GM19328 (cell line): ENCODE data around the gene NOP58.
"Not testable (repeated sequence)": the region's sequence is repeated elsewhere in the genome, so short reads cannot be mapped to it uniquely, and the experiment has no call there.

Source experiments
- ATAC-seq: cut with Tn5 transposase; IDR thresholded peaks from one replicate; pipeline ENCODE4 v1.9.1; 2021; ENCODE audit warnings: mild to moderate bottlenecking, moderate library complexity; ENCODE audit not compliant: unreplicated experiment

Gene NOP58, protein sequence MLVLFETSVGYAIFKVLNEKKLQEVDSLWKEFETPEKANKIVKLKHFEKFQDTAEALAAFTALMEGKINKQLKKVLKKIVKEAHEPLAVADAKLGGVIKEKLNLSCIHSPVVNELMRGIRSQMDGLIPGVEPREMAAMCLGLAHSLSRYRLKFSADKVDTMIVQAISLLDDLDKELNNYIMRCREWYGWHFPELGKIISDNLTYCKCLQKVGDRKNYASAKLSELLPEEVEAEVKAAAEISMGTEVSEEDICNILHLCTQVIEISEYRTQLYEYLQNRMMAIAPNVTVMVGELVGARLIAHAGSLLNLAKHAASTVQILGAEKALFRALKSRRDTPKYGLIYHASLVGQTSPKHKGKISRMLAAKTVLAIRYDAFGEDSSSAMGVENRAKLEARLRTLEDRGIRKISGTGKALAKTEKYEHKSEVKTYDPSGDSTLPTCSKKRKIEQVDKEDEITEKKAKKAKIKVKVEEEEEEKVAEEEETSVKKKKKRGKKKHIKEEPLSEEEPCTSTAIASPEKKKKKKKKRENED

DNA sequence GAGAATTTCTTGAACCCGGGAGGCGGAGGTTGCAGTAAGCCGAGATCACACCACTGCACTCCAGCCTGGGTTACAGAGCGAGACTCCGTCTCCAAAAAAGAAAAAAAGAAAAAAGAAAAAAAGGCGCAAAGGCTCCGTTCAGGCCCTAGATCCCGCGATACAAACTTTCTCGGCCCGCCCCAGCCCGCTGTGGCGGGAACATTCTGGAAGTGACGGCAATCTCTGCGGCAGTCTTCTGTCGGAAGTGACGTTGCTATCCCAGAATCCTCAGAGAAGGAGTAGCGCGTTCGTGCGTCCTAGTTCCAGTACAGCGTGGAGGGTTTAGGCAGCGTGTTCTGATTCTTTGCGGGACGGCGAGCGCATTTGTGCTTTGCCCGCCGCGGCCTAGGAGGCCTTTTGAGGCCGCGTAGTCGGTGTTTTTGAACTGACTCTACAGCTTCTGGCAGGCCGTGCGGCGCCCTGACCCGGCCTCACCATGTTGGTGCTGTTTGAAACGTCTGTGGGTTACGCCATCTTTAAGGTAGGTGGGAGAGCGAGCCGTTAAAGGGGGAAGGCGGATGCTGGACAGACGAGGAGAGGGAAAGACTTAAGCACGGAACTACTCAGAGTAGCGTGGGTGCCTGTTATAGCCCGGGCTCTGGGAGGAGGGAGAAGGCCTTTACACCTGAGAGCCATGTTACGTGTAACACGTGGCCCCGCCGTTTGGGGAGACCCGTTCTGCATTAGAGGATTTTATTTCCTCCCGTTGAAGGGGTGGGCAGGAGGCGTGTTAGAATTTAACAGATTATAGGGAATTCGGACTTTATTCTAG, at the start of gene NOP58:
NOP58 (plus strand) TSS at position 297 of the 811 bp plus-strand sequence; CDS start at position 476, 179 bp downstream.
- peak; percentile 82 for ATAC-seq

DNA sequence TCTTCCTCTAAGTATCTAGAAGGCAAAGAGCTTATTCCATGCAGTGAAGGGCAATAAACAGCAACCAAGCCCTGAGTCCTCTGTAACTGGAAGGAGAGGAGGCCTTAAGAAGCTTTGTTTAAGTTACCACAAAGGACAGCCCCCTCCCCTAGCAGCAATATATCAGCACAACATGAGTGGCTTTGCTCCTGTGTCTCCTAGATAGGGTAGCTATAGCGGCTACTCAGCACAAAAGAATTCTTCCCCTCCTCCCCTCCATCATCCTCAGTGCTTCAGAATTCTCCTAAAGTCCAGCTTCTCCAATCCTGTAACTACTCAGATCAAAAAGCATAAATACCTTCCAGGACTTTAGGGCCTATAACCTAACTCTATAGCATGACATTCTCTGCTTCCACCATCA, 43.7 kb upstream of the NOP58 start:
- ATAC-seq = no peak

DNA sequence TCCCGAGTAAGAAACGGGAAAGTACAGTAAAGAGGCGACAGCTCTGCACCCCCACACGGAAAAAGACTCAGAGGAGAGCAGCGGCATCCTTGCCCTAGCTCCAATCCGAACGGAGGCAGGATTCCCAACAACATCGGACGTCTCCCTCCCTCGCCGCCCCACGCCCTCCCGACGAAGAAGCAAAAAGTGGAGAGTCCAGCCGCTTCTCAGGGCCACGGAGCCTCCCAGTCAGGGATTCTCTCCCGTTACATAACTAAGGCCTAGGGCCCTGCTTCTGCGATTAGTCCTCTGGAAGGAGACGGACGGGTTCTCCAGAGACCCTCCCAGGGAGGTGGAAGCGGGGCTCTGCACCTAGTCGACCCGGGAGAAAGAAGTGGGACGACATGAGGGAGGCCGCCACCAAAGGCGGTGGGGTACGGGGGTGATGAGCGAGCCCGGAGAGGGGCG, 27.8 kb upstream of the NOP58 start:
- peak; percentile 34 for ATAC-seq

DNA sequence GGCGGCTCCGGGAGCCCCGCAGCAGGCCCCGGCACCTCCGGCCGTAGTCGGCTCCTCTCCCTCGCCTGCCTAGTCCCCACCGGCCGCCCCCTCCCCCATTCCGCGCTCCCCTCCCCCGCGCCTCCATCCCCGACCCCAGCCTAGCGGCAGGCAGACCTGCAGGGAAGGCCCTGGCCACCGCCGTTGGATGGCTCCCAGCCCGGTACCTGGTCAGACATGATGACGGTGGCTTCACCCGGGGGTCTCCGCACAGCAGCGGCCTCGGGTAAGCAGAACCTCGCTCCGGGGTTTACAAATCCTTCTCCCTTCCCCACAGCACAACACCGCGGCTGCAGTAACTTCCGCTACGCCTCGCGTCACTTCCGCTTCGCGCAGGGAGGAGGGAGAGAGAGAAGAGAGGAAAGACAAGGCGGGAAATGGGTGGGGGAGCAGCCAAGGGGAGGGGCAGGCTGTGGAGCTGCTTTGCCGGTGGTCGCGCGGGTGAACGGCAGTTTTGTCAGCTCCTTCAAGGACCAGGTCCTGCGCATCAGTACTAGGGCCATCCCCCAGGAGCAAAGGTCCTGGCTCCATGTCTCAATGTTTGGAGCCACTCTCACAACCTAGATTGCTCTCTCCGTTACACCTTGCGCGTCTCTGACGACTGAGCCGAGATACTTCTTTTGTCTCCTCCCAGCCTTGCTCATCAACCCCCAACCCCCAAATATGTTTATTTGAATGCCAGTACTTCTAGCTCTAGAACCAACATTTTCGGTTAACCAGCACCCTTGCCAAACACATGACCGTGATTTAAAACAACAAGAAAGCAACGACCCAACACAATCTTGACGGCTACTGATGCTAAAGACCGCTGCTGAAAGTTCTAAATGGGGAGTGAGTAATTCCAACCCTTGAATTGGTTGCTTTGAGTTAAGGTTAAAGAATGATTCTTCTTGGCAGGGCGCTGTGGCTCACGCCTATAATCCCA, 27.0 kb upstream of the NOP58 start, which contains the start of gene SUMO1:
SUMO1 (minus strand) TSS at position 364 of the 964 bp plus-strand sequence; CDS start at position 218, 146 bp downstream.
- peak; percentile 97 for ATAC-seq

DNA sequence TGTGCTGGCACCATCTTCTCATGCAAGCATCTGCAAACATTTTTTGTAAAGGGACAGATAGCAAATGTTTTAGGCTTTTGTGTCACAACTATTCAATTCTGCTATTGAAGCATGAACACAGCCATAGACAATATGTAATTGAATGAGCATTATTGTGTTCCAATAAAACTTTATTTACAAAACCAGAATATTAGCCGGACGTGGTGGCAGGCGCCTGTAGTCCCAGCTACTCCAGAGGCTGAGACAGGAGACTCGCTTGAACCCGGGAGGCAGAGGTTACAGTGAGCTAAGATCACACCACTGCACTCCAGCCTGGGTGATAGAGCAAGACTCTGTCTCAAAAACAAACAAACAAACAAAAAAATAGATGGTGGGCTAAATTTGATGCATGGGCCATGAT, 17.9 kb upstream of the NOP58 start:
- not testable (repeated sequence) for ATAC-seq

DNA sequence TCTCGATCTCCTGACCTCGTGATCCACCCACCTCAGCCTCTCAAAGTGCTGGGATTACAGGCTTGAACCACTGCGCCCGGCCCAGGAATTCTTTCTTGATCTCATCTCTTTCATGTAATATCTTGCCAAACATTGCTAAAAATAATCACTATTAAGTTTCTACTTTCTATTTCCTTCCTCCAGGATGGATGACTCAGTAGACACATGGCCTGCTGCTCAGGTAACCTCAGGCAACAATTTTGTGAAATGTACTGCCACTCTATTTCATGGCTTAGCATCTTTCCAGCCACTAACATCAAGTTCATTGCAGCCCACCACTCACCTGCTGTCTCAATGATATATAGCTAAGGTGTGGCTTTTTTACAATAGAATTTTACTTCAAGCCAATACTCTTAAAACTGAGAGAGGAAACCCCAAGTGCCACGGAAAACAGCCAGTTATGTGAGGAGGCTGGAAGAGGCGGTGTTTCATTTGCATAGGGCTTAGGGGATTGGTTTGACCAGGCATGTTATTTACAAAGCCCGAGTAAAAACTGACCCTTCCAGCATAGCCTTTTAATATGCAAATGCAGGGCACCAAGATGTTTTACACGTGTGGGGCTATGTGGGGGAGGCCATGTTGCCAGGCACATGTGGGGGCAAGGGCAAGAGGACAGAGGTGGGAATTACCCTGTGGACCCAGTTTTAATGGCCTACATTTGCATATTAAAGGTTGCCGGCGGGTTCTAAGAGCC, 15.9 kb upstream of the NOP58 start:
- ATAC-seq = no peak

DNA sequence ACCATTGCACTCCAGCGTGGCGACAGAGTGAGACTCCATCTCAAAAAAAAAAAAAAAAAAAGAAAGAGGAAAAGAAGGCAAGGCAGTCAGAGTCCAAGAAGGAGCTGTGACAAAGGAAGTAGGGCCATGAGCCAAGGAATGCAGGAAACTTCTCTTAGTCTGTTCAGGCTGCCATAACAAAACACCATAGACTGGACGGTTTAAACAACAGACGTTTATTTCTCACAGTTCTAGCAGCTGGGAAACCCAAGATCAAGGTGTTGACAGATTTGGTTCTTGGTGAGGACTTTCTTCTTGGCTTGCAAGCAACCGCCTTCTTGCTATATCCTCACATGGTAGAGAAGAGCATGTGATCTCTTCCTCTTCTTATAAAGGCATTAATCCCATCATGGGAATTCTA, 14.1 kb upstream of the NOP58 start:
- no peak for ATAC-seq

DNA sequence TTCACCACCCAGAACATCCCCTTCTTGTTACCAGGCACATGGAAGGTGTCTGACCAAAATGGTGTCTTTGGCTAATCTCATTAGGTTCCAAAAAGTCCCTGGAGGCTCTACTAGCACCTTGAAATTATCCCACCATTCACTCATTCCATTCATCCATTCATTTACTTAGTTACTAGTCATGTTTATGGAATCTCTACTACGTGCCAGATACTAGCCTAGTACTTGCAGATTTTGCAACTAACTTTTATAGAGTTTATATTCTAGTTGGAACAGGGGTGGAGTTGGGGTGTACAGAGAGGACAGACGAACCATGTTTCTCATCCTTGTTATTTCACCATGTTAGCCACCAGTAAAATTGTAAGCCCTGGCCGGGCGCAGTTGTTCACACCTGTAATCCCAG, 4.0 kb upstream of the NOP58 start:
- no peak for ATAC-seq

DNA sequence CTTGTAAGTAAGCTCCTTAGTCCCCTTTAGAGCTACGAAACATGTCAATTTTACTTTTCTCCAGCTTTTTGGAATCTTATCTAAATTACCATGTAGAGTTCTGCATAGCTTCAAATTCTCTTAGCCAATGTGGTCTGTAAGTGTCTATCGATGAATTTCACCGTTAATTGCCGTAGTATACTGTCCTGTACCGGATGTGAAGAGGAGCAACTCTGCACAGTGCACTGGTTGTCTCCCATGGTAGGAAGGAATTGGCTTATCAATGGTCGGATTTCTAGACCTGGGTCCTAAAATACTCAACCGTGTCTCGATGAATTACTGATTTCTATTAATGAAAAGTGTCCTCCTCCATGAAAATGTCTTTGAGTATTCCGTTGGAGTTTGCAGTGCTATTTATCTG, 1.9 kb downstream of the NOP58 start:
- no peak for ATAC-seq

DNA sequence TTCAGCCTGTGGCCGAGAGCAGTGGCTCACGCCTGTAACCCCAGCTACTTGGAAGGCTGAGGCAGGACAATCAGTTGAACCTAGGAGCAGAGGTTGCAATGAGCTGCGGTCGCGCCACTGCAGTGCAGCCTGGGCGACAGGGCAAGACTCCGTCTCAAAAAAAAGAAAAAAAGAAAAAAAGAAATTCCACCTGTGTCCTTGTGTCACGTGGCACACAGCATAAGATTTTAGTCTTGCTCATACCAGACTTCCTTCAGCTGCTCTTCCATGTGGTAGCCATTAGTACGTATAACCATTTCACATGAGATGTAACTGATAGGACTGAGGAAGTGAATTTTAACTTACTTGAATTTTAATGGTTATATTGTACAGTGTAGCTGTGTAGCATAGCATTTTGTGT, 4.0 kb downstream of the NOP58 start:
- no peak for ATAC-seq

DNA sequence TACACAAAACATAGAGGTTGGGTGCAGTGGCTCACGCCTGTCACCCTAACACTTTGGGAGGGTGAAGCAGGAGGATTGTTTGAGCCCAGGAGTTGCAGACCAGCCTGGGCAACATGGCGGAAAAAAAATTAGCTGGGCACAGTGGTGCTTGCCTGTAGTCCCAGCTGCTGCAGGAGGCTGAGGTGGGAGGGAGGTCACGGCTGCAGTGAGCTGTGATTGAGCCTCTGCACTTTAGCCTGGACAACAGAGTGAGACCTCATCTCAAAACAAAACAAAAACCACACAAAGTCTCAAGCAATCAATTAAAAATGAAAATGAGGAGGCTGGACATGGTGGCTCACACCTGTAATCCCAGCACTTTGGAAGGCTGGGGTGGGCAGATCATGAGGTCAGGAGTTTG, 4.9 kb downstream of the NOP58 start:
- ATAC-seq = no peak

DNA sequence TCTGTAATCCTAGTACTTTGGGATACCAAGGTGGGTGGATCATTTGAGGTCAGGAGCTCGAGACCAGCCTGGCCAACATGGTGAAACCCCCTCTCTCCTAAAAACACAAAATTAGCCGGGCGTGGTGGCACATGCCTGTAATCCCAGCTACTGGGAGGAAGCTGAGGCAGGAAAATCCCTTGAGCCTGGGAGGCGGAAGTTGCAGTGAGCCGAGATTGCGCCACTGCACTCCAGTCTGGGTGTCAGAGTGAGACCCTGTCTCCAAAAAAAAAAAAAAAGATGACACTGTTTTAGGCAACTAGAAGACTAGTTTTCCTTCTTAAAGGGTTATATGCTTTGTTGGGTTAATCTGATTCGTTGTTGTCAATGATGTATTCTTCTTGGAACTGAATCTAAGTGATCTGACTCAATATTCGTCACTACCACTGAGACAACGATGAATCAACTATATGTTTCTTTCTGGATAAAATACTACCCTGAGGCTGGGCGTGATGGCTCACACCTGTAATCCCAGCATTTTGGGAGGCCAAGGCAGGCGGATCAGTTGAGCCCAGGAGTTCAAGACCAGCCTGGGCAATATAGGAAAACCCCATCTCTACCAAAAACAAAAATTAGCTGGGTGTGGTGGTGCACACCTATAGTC, 10.6 kb downstream of the NOP58 start:
- ATAC-seq = not testable (repeated sequence)

DNA sequence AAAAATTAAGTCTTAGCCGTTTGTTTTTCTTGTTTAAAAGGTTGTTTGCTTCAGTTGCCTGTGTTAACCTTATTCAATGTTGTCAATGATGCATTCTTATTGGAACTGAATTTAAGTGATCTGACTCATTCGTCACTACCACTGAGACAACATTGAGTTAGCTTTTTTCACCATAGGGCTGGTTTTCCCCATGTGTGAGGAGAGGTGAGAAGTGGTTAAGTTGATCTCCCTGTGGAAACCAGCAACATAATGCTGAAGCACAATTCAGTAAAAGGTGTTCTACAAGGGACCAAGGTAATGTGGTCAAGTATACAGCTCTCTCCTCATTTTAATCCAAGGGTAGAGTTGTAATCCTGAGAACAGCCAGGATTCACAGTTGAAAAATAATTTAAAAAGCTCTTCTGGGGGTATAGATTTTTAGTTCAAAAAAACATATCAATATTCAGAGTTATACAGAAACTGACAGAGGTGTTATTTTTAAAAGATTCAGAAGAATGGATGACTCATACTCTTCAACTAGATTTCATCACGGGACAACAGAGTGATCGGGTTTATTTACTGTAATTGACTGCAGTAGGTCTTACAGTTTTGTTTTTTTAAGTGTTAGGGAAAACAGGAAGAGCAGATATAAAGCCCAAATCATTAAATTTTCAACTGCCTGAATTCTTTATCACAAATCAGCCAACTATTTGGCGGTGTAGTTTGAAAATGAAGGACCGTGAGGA, 12.6 kb downstream of the NOP58 start:
- no peak for ATAC-seq

DNA sequence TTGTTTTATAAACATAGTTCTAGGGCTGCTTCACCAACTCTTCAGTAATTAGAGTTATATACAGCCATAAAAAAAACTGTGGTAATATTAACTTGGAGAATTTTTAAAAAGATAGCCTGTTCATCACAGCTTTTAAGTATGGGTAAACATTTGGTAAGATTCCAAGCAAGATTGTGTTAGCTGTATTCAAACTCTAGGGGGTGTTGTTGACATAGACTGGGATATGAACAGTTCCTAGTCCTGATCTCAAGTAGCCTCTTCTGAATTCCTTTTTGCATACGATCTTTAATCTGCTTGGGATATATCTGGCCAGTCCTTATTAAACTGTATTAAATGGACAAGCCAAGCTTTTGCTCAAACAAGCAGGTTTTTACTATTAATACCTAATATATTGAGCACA, 13.4 kb downstream of the NOP58 start:
- ATAC-seq = no peak

DNA sequence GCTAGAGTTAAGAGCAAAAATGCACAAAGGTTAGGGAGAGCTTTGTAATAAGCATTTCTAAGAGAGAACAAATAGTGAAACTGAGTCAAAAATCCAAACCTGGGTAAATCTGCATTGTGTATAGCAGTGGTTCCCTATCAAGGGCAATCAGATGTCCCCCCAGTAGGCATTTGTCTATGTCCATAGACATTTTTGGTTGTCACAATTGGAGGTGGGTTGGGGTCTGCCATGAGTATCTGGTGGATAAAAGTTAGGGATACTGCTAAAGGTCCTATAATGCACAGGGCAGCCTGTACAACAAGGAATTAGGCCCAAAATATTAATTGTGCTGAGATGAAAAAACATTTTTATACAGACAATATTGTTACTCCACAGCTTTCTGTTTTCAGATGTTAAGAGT, 21.0 kb downstream of the NOP58 start:
- no peak for ATAC-seq

DNA sequence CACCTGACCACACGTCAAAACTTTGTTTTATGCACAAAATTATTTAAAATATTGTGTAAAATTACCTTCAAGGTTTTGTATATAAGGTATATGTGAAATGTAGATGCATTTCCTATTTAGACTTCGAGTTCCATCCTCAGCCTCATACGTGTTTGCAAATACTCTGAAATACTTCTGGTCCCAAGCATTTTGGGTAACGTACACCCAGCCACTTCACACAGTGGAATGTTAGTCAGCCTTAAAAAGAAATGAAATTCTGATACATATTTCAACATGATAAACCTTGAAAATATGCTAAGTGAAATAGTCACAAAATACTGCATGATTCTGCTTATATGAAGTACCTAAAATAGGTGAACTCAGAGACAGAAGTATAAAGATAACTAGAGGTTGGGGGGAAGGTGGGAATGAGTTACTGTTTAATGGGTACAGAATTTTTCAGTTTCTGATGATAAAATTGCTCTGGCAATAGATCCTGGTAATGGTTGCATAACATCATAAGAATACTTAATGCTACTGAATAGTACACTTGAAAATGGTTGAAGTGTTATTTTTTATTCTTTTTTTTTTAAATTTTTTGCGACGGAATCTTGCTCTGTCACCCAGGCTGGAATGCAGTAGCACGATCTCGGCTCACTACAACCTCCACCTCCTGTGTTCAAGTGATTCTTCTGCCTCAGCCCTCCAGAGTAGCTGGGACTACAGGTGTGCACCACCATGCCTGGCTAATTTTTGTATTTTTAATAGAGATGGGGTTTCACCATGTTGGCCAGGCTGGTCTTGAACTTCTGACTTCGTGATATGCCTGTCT, 24.0 kb downstream of the NOP58 start:
- no peak for ATAC-seq

DNA sequence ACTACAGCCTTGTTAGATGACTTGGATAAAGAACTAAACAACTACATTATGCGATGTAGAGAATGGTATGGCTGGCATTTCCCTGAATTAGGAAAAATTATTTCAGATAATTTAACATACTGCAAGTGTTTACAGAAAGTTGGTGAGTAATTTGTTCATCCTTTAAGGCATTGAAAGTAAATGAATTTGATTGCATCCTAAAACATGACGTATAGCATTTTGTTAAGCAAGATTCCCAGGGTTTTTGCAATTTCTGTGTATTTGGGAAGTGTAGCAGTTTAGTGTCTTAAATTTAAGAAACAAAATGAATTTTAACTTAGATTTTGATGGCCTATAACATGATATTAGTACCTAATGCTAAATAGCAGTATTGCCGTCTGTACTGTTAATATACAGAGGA, 24.8 kb downstream of the NOP58 start:
- ATAC-seq = no peak

DNA sequence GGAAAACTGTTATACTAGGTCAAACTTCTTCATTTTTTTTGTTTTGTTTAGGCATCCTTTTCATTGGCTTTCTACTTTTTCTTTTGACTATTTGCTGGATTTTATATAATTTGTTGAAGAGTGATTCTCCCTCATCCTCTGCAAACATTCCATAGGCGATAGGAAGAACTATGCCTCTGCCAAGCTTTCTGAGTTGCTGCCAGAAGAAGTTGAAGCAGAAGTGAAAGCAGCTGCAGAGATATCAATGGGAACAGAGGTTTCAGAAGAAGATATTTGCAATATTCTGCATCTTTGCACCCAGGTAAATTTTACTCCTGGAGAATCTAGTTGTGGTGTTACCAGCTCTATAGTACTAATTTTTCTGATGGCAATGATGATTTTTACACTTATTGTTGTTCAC, 25.4 kb downstream of the NOP58 start:
- ATAC-seq = no peak
